Nephron progenitor cell (in vitro differentiated cells): ENCODE results near the gene LAMB4.

ENCODE experiments used
- DNase-seq: peaks from one replicate; pipeline ENCODE4 v3.0.0; 2021
- H3K27ac Mint-ChIP-seq: 2 replicates; pipeline ENCODE4 v1.8.0; 2021; ENCODE audit warnings: mild to moderate bottlenecking, moderate library complexity, mixed read lengths
- H3K27me3 Mint-ChIP-seq: 2 replicates; pipeline ENCODE4 v1.8.0; 2021; ENCODE audit warnings: mild to moderate bottlenecking, low read depth, mixed read lengths; ENCODE audit not compliant: poor library complexity
- H3K36me3 Mint-ChIP-seq: 2 replicates; pipeline ENCODE4 v1.8.0; 2021; ENCODE audit warnings: low read depth, mixed read lengths
- H3K4me1 Mint-ChIP-seq: 2 replicates; pipeline ENCODE4 v1.8.0; 2021; ENCODE audit warnings: mixed read lengths
- H3K4me3 Mint-ChIP-seq: 2 replicates; pipeline ENCODE4 v1.8.0; 2021; ENCODE audit warnings: mild to moderate bottlenecking, moderate library complexity, mixed read lengths
- H3K9me3 Mint-ChIP-seq: 2 replicates; pipeline ENCODE4 v1.8.0; 2021; ENCODE audit warnings: mild to moderate bottlenecking, moderate library complexity, mixed read lengths
- CTCF ChIP-seq: fragments of 200-600 bp; sonication (generic); IDR thresholded peaks from 2 replicates; pipeline ENCODE4 v1.5.0; 2021; ENCODE audit warnings: antibody characterized with exemption

Gene LAMB4

GRCh38 chr7:108090791-108091460 is 39.2 kb downstream of the LAMB4 start:
- H3K4me3 Mint-ChIP-seq, result no peak overlapping the region
- H3K27me3 Mint-ChIP-seq, result no peaks in the 10 kb centered on the region
- H3K4me1 Mint-ChIP-seq, result peaks cover 11% of the 10 kb centered on the region
- no peak for TF ChIP-seq CTCF
- no peak for DNase-seq
- H3K27ac Mint-ChIP-seq, result no peak overlapping the region
- H3K36me3 Mint-ChIP-seq, result no peaks in the 10 kb centered on the region
- no peaks in the 10 kb centered on the region for H3K9me3 Mint-ChIP-seq

- no peak overlapping the region for H3K27ac Mint-ChIP-seq
- peaks cover 6% of the 10 kb centered on the region for H3K4me1 Mint-ChIP-seq
- no peaks in the 10 kb centered on the region for H3K9me3 Mint-ChIP-seq
- no peak overlapping the region for H3K4me3 Mint-ChIP-seq
- H3K27me3 Mint-ChIP-seq, result no peaks in the 10 kb centered on the region
- TF ChIP-seq CTCF, result no peak
- DNase-seq, result no peak
- H3K36me3 Mint-ChIP-seq, result no peaks in the 10 kb centered on the region
Measured at GRCh38 chr7:108089381-108089780, 40.8 kb downstream of the LAMB4 start.

GRCh38 chr7:108088729-108089128 is 41.4 kb downstream of the LAMB4 start:
- no peak overlapping the region for H3K27ac Mint-ChIP-seq
- no peak for TF ChIP-seq CTCF
- no peaks in the 10 kb centered on the region for H3K27me3 Mint-ChIP-seq
- H3K9me3 Mint-ChIP-seq, result no peaks in the 10 kb centered on the region
- H3K4me3 Mint-ChIP-seq, result no peak overlapping the region
- H3K36me3 Mint-ChIP-seq, result no peaks in the 10 kb centered on the region
- DNase-seq, result no peak
- peaks cover 6% of the 10 kb centered on the region for H3K4me1 Mint-ChIP-seq

- Mint-ChIP-seq H3K4me3 (no peak overlapping the region), H3K36me3 (no peaks in the 10 kb centered on the region), H3K9me3 (no peaks in the 10 kb centered on the region), H3K4me1 (peaks cover 6% of the 10 kb centered on the region), H3K27ac (no peak overlapping the region), H3K27me3 (no peaks in the 10 kb centered on the region)
- no peak for DNase-seq
- no peak for TF ChIP-seq CTCF
Measured at GRCh38 chr7:108087778-108088177, 42.4 kb downstream of the LAMB4 start.

- no peak for TF ChIP-seq CTCF
- no peak for DNase-seq
- peaks cover 1% of the 10 kb centered on the region for H3K9me3 Mint-ChIP-seq
- H3K27me3 Mint-ChIP-seq, result no peaks in the 10 kb centered on the region
- no peaks in the 10 kb centered on the region for H3K36me3 Mint-ChIP-seq
- H3K4me1 Mint-ChIP-seq, result peaks cover 6% of the 10 kb centered on the region
- H3K4me3 Mint-ChIP-seq, result no peak overlapping the region
- peak overlapping the region; percentile 79 for H3K27ac Mint-ChIP-seq
Measured at GRCh38 chr7:108086962-108087361, 43.2 kb downstream of the LAMB4 start.

- peak overlapping the region; percentile 79 for H3K27ac Mint-ChIP-seq
Measured at GRCh38 chr7:108086546-108086945, 43.6 kb downstream of the LAMB4 start.

More at GRCh38 chr7:108086546-108086945, 43.6 kb downstream of the LAMB4 start:
- H3K4me1 Mint-ChIP-seq, result peaks cover 6% of the 10 kb centered on the region
- TF ChIP-seq CTCF, result no peak
- no peak overlapping the region for H3K4me3 Mint-ChIP-seq
- peaks cover 5% of the 10 kb centered on the region for H3K9me3 Mint-ChIP-seq
- no peaks in the 10 kb centered on the region for H3K27me3 Mint-ChIP-seq
- no peak for DNase-seq
- peaks cover 2% of the 10 kb centered on the region for H3K36me3 Mint-ChIP-seq
